EL (cell line): ENCODE data around the gene C6orf120.

Experiments used
- DNase-seq: peaks from one replicate; pipeline ENCODE4 v3.0.0-alpha.2; 2016

Gene C6orf120

GRCh38 chr6:169725125-169726048, 23.5 kb downstream of the C6orf120 start:
- DNase-seq: peak; percentile 83

GRCh38 chr6:169726049-169726400, 24.1 kb downstream of the C6orf120 start:
- no peak for DNase-seq

DNA sequence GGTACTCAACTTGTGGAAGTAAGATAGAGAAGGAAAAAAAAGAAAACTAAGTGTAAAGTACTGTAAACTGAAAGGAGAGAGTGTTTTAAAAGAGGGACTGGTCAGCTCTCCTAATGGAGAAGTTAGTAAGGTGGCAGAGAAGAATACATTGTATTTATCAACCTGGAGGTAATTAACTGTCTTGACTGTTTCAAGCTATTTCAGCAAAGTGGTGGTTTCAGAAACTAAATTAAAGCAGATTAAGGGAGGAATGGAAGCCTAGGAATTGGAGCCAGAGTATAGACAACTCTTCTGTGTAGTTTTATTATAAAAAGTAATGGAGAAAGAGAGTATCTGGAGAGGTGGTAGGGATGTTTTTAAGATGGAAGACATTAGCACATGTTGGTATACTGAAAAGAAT, 25.0 kb downstream of the C6orf120 start:
- no peak for DNase-seq

DNA sequence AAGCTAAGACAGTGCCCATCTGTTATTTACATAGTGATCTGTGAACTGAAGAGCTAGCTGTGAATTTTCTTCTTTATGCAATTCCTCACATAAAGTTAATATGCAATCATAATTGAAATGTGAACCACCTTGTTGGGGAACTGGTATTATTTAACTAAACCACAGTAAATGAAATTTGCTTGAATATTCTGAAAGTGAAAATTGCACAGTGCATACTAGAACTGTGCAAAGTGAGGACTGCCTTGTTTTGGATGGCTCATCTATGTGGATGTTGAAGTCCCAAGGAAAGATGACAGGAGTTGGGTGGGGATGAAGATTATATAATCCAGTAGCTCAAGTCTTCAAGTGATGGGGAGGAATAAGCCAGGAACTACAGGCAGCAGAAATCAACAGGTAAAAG, 28.0 kb downstream of the C6orf120 start:
- DNase-seq: no peak

DNA sequence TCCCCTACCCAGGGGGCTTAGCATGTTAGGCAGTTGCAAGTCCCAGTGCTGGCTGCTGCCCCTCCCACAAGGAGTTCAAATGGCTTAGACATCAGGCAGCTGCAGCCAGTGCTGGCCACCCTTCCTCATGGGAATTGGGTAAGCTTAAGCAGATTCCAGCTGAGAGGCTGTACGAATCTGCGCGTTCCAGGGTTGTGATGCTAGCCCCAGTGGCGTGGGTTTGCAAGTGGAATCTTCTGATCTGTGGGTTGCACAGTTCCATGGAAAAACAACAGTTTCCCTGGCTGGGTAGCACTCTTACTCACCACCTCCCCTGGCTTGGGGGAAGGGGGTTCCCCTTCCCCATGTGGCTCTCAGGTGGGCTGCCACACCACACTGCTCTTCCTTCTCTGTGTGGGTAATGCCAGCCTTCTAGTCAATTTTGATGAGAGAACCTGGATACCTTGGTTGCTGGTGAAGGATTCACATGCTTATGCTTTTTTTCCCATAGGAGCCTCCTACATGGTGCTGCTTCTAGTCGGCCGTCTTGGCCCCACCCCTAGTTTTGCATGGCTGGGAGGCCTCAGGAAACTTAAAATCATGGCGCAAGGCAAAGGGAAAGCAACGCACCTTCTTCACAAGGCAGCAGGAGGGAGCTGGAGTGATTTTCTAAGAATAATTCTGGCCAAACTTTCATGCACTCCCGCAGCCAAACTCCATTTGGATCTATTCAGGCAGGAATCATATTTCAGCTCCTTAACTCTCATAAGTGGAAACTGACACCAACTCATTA, 36.5 kb downstream of the C6orf120 start:
- DNase-seq: no peak

DNA sequence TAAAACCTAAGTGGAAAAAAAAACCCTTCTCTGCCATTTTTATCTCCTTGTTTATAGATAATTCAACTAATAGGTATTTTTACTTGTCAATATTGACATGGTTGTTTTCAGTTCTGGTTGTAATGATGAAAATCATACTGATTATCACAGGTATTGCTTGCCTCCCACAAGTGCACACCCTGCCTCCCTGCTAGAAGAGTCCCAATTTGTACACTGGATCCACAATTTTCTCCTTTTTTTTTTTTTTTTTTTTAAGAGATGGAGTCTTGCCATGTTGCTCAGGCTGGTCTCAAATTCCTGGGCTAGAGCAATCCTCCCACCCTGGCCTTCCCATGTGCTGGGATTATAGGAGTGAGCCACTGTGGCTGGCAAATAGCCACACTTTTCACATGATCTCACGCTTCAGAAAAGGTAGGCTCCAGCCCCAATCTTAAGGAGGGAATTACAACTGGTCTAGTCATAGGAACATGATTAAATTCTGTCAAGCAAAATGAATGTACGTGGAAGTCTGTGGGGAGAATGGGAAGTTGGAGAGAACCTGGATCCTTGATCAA, 37.1 kb downstream of the C6orf120 start:
- no peak for DNase-seq

DNA sequence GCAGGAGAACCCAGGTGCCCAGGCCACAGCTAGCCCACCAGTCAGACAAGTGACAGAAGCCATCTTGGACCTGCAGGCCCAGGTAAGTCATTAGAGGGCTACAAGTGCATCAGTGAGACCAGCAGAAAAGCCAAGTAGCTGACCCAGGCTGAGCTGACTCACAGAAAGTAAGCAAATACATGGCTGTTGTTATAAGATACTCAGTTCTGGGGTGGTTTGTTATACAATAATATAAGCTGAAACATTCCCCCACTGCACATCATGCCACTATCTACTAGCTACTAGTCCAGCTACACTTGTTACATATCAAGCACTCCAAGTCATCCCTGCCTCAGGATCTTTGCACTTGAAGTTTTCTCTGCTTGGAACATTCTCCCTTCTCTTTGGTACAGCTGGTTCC, 39.4 kb downstream of the C6orf120 start:
- DNase-seq: no peak

- DNase-seq: no peak
Measured at GRCh38 chr6:169745405-169745804, 43.5 kb downstream of the C6orf120 start.

DNA sequence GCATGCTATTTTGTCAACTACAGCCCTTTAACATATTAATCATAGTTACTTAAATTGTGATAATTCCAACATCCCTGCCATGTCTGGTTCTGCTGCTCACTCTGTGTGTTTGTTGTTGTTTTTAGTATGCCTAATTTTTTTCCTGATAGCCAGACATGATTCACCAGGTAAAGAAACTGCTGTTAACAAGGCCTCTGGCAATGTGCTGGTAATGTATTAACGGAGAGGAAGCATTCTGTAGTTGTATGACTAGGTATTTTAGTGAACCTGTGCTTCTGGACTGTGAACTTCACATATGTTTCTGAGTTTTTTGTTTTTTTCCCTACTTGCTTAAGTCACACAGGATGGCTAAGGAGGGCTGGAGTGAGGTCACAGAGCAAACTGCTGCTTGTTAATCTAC, 44.6 kb downstream of the C6orf120 start:
- no peak for DNase-seq

DNA sequence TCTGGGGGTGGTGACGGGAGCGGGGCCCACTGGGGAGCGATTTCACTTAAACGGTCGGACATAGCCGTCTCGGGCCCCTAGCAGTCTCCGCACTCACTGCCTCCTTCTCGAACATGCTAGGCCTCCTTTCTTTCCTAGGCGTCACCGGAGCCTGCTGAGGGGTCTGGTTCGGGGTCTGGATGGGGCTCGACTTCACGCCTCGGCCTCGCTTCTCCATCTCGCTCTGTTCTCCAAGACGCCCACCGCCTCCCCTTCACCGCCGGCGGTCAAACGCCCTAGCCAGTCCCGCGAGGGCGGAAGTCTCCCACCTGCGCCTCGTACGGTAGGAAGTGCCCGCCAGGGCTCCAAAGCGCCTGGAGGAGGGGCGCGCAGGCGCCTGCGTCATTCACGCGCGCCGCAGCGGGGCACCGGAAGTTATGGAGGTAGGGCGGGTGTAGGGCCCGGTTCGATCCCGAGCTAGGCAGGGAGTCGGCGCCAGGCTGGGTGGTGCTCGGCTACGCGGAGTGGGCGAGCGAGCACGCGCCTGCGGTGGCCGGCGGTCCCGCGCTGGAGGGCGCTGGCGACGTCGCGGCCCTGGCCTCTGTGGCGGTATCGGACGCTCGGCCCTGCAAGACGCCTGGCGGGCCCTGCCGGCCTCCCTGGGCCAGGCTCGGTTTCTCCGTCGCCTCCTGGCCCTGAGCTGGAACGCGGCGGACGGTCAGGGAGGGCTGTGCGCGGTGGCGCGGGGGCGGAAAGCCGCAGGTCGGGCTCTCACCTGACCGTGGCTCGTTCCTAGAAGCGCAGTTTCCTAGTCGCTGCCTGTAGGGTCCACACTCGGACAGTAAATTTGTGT, 49.5 kb downstream of the C6orf120 start, which contains the start of the genes DYNLT2 and ERMARD:
Gene DYNLT2 (minus strand): TSS at position 331 of the 832 bp plus-strand sequence. CDS start 114 bp downstream, at position 217.
Gene ERMARD (plus strand): TSS at position 381 of the 832 bp plus-strand sequence. CDS start 36 bp downstream, at position 417.
- DNase-seq: peak; percentile 94

DNA sequence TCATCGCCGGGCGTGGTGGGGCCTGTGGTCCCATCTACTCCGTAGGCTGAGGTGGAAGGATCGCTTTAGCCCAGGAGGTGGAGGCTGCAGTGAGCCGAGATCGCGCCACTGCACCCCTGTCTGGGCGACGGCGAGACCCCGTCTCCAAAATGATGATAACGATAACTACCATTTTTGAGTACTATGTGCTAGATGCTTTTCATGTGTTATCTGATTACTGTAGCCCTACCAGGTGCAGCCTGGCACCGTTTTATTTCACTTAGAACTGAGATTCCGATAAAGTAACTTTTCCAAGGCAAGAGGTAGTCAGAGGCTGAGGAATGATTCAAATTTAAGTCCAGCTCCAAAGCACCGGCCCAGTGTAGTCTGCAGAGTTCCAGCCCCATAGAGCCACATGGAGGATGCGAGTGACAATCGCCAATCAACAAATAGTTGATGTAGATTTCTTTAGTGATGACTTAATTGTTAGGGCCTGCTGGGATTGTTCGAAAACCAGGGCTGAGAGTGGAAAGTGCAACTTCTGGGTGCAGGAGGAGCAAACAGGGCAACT, 50.2 kb downstream of the C6orf120 start:
- DNase-seq: peak; percentile 14
